NCI-H1048 (cell line): ENCODE measurements around the gene ARSB.
"Not testable (repeated sequence)": the region's sequence is repeated elsewhere in the genome, so short reads cannot be mapped to it uniquely, and the experiment has no call there.

Experiments used
- DNase-seq: peaks from one replicate; lab custom pipeline; 2025; lab: John Stamatoyannopoulos, UW

ARSB gene

DNA sequence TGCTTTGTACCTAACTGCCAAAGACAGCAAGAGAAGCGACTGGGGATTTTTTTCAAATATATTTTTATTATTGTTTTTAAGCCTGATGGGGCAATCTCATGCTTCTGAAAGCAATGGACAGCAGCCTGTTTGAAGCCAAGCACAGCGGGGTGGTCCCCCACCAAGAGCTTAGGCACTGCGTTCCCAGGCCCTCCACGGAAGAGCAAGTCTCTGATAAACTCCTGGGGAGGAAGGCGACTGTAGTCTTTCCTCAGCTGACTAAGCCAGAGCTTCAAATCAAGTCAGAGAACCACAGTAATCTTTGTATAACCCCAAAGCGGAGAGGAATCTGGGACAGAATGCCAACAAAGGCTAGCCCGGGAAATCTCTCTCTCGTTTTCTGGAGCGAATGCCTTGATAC, 54.4 kb downstream of the ARSB start:
- DNase-seq: no peak

DNA sequence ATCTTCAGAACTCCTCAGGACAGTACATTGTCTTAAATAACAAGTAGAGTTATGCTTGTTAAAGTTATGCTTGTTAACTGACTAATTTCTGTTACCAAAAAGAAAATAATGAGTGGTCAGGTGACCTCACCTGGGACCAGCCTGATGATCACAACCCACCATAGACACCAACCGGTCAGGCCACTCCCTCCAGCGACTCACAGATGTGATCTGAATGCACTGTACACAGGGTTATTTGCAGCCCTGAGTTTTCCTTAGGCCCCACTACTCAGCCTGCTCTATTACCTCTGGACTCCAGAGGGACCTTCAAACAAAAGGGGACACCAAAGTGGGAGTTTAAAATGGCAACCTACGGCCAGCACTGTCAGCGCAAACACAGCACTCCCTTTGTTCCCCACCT, 55.3 kb downstream of the ARSB start:
- DNase-seq: no peak

- no peak for DNase-seq
Measured at GRCh38 chr5:78927657-78928282, 57.3 kb downstream of the ARSB start.

- DNase-seq: no peak
Measured at GRCh38 chr5:78926252-78926651, 58.9 kb downstream of the ARSB start.

DNA sequence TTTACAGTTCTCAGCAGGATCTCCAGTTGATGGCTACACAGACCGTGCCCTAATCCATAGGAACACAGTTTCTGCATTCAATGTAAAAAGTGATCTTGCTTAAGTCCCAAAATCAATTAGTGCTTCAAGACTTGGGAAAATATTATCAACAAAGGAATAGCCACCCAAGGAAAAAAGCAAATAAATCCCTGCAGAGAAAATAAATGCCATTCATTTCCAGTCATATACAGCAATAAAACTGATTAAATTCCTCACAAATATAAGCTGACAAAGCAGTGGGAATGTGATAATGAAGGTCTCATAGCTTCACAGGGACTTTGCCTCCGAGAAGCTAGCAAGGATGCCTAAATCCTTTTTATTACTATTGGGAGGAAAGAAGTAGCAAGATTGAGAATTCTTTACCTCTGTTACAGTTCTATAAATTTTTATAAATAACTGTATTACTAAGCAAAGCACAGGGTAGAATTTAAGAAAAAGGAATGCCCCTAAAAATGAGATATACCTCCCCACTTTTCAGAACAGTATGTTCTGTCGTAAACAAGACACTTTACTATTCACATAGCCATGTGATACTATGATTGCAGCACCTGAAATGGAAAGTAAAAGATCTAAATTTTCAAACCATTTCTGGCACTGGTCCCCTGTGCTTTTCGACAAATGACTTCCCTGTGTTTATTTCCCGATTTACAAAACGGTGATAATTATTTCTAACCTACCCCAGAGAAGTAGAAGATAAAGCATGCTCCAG, 59.8 kb downstream of the ARSB start:
- DNase-seq: no peak

DNA sequence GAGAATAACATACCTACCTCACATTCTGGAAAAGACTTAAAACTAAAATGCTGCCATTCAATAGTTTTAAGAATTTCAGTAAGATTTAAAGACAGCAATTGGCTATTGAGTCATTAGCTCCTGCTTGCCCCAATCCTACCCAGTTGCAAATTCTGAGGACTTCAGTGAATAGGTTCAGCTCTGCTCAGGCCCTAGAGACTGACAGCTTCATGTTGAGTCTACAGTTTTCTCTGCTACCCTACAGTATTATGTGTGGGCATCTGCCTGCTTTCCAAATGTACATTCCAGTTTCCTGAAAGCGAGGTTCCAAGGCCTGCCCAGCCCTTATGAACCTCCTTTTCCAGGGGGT, 61.5 kb downstream of the ARSB start:
- DNase-seq: no peak

DNA sequence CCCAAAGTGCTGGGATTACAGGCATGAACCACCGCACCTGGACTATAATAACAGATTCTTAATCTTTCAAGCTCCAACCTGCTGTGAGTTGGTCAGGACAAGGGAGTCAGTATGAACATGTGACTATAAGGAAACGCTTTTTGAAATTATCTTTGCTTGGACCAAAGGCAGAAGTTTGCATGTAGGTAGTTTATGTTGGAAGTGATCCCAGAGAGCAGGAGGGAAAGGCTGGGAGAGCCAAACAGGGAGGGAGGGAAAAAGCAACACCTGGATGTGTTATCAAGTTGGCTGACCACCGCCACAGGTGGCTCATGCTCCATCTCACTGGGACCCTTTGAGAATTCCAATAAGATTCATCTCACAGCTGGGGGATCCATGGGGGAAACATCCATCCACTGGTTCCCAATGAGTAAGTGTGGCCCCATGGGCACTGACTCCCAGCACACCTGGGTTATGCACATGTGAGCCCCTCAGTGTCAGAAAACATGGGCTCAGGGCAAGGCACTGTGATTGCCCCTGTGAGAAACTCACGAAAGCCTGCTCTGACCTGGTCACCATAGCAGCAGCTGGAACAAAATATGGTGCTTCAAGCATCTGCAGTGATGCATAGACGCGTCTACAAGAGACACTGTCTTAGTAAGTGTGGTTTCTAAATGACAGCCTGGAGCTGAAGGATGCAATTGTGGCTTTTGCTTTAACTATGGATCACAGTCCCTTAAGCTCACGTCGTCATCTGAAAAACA, 62.1 kb downstream of the ARSB start:
- no peak for DNase-seq

GRCh38 chr5:78920604-78921003, 64.5 kb downstream of the ARSB start:
- no peak for DNase-seq

- DNase-seq: no peak
Measured at GRCh38 chr5:78919796-78920195, 65.3 kb downstream of the ARSB start.

- no peak for DNase-seq
Measured at GRCh38 chr5:78916044-78916443, 69.1 kb downstream of the ARSB start.

GRCh38 chr5:78915170-78915569, 69.9 kb downstream of the ARSB start:
- no peak for DNase-seq

DNA sequence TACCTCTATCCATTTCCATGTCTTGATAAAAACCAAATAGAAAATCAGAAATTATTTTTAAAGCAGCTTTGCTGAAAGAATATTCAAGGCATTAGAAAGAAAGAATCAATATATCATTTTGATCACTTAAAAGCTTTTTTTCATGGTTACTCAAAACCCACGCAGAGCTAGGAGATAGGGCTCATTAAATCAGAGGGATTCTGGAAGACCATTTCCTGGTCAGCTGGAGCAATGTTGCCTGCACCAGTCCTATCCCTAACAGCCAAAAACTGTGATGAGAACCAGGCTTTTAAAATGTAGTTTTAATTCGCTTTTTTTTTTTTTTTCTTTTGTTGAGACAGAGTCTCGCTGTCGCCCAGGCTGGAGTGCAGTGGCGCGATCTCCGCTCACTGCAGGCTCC, 72.3 kb downstream of the ARSB start:
- no peak for DNase-seq

- DNase-seq: no peak
Measured at GRCh38 chr5:78912085-78912771, 72.9 kb downstream of the ARSB start.

GRCh38 chr5:78909224-78909983, 75.7 kb downstream of the ARSB start:
- DNase-seq: not testable (repeated sequence)

DNA sequence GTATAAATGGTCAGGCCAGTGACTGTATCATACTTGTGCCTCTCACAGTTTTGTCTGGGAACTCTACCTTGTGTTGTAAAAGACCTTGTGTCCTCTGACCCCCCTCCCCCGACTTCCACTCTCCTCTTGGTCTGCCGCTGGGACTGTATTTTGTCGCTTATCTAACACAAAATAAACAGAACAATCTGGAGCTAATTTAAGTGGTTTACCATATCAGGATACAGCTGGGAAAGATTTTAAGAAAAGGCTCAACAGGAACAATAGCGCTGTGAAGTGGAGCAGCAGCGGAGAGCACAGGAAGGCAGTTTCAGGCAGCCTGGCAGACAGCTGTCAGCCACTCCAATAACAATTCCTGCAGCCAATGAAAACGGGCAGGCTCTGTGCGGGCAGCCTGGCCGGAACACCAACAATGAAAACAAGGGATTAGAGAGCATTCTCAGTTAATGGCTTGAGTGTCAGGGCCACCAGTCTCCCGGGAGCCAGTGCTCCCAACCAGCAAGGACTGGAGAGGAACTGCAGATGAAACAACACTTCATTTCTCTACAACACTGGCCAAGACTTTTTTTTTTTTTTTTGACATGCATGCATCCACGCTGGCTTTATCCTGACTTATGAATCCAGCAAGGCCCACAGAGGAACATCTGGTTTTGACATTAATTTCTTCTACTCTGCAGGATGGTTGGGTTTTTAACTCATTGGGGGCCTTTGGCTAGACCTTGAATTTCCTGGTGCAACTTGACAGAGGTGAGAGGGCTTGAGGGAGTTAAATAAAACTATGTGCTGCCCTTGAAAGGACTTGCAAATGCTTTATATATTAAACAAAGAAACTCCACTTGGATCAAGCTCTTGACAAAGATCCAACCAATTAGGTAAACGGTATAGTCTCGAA, 76.7 kb downstream of the ARSB start:
- DNase-seq: no peak

GRCh38 chr5:78907255-78907891, 77.7 kb downstream of the ARSB start:
- DNase-seq: no peak

DNA sequence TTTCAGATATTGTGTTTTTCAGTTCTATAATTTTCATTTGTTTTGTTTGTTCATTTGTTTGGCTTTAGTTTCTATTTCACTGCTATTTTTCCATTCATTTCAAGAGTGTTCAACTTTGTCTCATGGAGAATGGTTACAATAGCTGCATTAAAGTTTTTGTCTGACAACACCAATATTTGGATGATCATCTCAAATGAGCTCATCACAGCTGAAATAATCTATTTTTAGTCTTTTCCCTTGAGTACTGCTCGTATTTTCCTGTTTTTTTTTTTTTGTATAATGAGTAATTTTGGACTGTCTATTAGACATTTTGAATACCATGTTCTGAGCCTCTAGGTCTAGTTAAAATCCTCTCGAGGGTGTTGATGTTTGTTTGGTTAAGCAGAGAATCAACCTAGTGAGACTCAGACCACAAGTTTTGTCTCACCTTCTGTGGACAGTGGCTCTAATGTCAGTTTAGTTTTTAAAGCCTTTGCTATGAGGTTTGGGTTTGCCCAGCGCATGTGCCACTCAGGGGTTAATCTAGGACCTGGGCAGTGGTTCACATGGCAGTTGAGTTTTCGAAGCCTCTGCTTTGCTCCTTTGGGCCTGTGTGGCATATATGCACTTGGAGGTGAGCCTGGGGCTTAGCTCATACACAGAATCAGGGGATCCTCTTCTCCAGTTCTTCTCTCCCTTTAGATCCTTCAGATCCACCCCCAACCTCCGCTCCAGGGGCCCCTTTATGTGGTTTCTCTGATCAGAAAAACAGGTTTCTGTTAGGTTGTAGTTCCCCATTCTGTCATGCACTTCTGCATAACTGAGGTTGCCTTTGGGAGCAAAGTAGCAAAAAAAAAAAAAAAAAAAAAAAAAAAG, 79.8 kb downstream of the ARSB start:
- no peak for DNase-seq

GRCh38 chr5:78903861-78904260, 81.2 kb downstream of the ARSB start:
- DNase-seq: no peak

- no peak for DNase-seq
Measured at GRCh38 chr5:78903353-78903752, 81.8 kb downstream of the ARSB start.
